HCT116 (cell line): ENCODE measurements around the gene MNAT1. TPM values are rescaled to one million over a fixed set of nuclear protein-coding genes. Genes with fewer than 3 reads are reported as not detected.

Source experiments
- ATAC-seq: fragments of 200-7000 bp; cut with Tn5 transposase; 2 replicates; pipeline ENCODE4 v1.9.1; 2020; ENCODE audit warnings: mild to moderate bottlenecking, moderate library complexity
- BruUV-seq: library from RNA; stranded (reverse); fragments of 400-500 nt; replicated peaks from 2 replicates; lab custom pipeline; 2021; lab: Mats Ljungman, UMichigan
- CTCF ChIA-PET: fragments of 300-600 bp; sonication (Branson Sonifier 250); formaldehyde crosslinking; loops from one replicate; lab custom pipeline; 2021; ENCODE audit warnings: antibody characterized with exemption; lab: Charles Lee
- POLR2A ChIA-PET: fragments of 300-600, 350-600 bp; sonication (Branson Sonifier 250); formaldehyde crosslinking; loops from one replicate; lab custom pipeline; 2021; ENCODE audit warnings: antibody characterized with exemption; lab: Charles Lee
- RAD21 ChIA-PET, 2 experiments: fragments of 300-600 bp; sonication (Branson Sonifier 250); formaldehyde crosslinking; loops; one replicate each; lab custom pipeline; 2023; ENCODE audit warnings: low total read pairs in 2 of 2; ENCODE audit not compliant: uncharacterized antibody in 2 of 2, unreplicated experiment in 2 of 2, low non-redundant PET in 1 of 2; lab: Charles Lee
- DNase-seq: peaks from one replicate; pipeline ENCODE4 v3.0.0-alpha.2; 2010; ENCODE audit warnings: low read depth, low spot score
- H2AFZ ChIP-seq: fragments of 200-600 bp; shearing (Covaris generic), sonication (generic); 2 replicates; pipeline ENCODE4 v1.6.1; 2017; ENCODE audit warnings: low read depth, mixed run types, mixed read lengths, antibody characterized with exemption, low read length; ENCODE audit not compliant: poor library complexity, severe bottlenecking
- H3K27ac ChIP-seq: 2 replicates; pipeline ENCODE4 v1.5.1; 2012; ENCODE audit warnings: low read depth, low read length
- H3K27me3 ChIP-seq: fragments of 200-600 bp; sonication (generic); 2 replicates; pipeline ENCODE4 v1.6.1; 2016; ENCODE audit warnings: mixed run types, low read length, mixed read lengths; ENCODE audit not compliant: insufficient read depth
- H3K36me3 ChIP-seq, 2 experiments: fragments of 200-500 bp in 1 of 2; fragments of 200-600 bp in 1 of 2; sonication (Bioruptor generic) in 1 of 2; sonication (generic) in 1 of 2; 2 replicates each; pipeline versions ENCODE4 v1.5.1 to v1.6.1; 2014 to 2016; ENCODE audit warnings: low read length in 2 of 2, inconsistent platforms in 1 of 2, mixed read lengths in 1 of 2, mixed run types in 1 of 2; ENCODE audit not compliant: insufficient read depth in 2 of 2, control insufficient read depth in 1 of 2
- H3K4me1 ChIP-seq, 2 experiments: fragments of 200-600 bp in 1 of 2; sonication (generic) in 1 of 2; 2 replicates each; pipeline versions ENCODE4 v1.5.1 to v1.6.1; 2012 to 2017; ENCODE audit warnings: low read length in 2 of 2, inconsistent platforms in 1 of 2, mild to moderate bottlenecking in 1 of 2, mixed read lengths in 1 of 2, mixed run types in 1 of 2, moderate library complexity in 1 of 2; ENCODE audit not compliant: insufficient read depth in 2 of 2, control insufficient read depth in 1 of 2
- H3K4me2 ChIP-seq: fragments of 200-600 bp; sonication (generic); 2 replicates; pipeline ENCODE4 v1.6.1; 2017; ENCODE audit warnings: mixed run types, low read length, mixed read lengths
- H3K4me3 ChIP-seq, 2 experiments: fragments of 200-600 bp in 1 of 2; sonication (generic) in 1 of 2; replicated peaks in 1 of 2; 2 replicates each; pipeline ENCODE4 v1.5.1; 2011 to 2016; ENCODE audit warnings: low read length in 2 of 2, control low read depth in 1 of 2, low read depth in 1 of 2, mild to moderate bottlenecking in 1 of 2, mixed read lengths in 1 of 2, mixed run types in 1 of 2
- H3K79me2 ChIP-seq: fragments of 200-600 bp; sonication (generic); 2 replicates; pipeline ENCODE4 v1.6.1; 2017; ENCODE audit warnings: mild to moderate bottlenecking, mixed run types, low read length, moderate library complexity, mixed read lengths; ENCODE audit not compliant: insufficient read depth
- H3K9ac ChIP-seq: fragments of 200-600 bp; sonication (generic); 2 replicates; pipeline ENCODE4 v1.6.1; 2016; ENCODE audit warnings: low read length, mixed read lengths
- H3K9me2 ChIP-seq: fragments of 200-600 bp; sonication (generic), shearing (Covaris generic); 2 replicates; pipeline ENCODE4 v1.6.1; 2017; ENCODE audit warnings: mixed run types, mild to moderate bottlenecking, moderate library complexity; ENCODE audit not compliant: insufficient read depth
- H3K9me3 ChIP-seq, 2 experiments: fragments of 200-500 bp in 1 of 2; fragments of 200-600 bp in 1 of 2; sonication (Bioruptor generic) in 1 of 2; sonication (generic) in 1 of 2; 2 replicates each; pipeline ENCODE4 v1.6.1; 2014 to 2017; ENCODE audit warnings: low read length in 2 of 2, mixed read lengths in 2 of 2, inconsistent platforms in 1 of 2, low read depth in 1 of 2, mild to moderate bottlenecking in 1 of 2, mixed run types in 1 of 2, moderate library complexity in 1 of 2; ENCODE audit not compliant: control insufficient read depth in 1 of 2, insufficient read depth in 1 of 2
- H4K20me1 ChIP-seq: fragments of 200-600 bp; sonication (generic), shearing (Covaris generic); 2 replicates; pipeline ENCODE4 v1.6.1; 2017; ENCODE audit warnings: mixed run types, mild to moderate bottlenecking, moderate library complexity; ENCODE audit not compliant: insufficient read depth
- ATF3 ChIP-seq: IDR thresholded peaks from 2 replicates; pipeline ENCODE4 v1.6.1; 2012
- CTCF ChIP-seq, 3 experiments: fragments of 200-600 bp in 1 of 3; sonication (generic) in 1 of 3; IDR thresholded peaks in 2 of 3; conservative IDR thresholded peaks in 1 of 3; 2 replicates each; pipeline ENCODE4 v1.5.1; 2012 to 2017; ENCODE audit warnings: low read depth in 2 of 3, low read length in 2 of 3, antibody characterized with exemption in 1 of 3, borderline replicate concordance in 1 of 3, control low read depth in 1 of 3, mild to moderate bottlenecking in 1 of 3, mixed read lengths in 1 of 3, mixed run types in 1 of 3, moderate library complexity in 1 of 3; ENCODE audit not compliant: insufficient read depth in 1 of 3
- ELF1 ChIP-seq: IDR thresholded peaks from 2 replicates; pipeline ENCODE4 v1.6.1; 2012; ENCODE audit warnings: low read depth, borderline replicate concordance
- EZH2 ChIP-seq: fragments of 200-600 bp; sonication (generic); IDR thresholded peaks from 2 replicates; pipeline ENCODE4 v1.6.1; 2017; ENCODE audit warnings: antibody characterized with exemption, mixed run types
- POLR2A ChIP-seq: IDR thresholded peaks from 2 replicates; pipeline ENCODE4 v1.7.0; 2011; ENCODE audit warnings: borderline replicate concordance; ENCODE audit not compliant: insufficient read depth, insufficient read length; ENCODE audit errors: extremely low read depth
- REST ChIP-seq: IDR thresholded peaks from 2 replicates; pipeline ENCODE4 v1.6.1; 2012; ENCODE audit warnings: low read depth
- SIN3A ChIP-seq: IDR thresholded peaks from 2 replicates; pipeline ENCODE4 v1.6.1; 2012; ENCODE audit warnings: low read depth
- SP1 ChIP-seq: IDR thresholded peaks from 2 replicates; pipeline ENCODE4 v1.6.1; 2012; ENCODE audit warnings: low read depth
- ZFX ChIP-seq: fragments of 450-650 bp; IDR thresholded peaks from 2 replicates; pipeline ENCODE4 v1.6.1; 2017
- intact Hi-C: fragments of 100-400 bp; cut with micrococcal nuclease; formaldehyde crosslinking; loops from 2 replicates; pipeline ENCODE4 v1.10.0; 2022
- total RNA-seq: library from RNA; stranded (reverse); gene quantifications from one replicate; pipeline ENCODE4 v1.2.1, GENCODE V29; 2021; ENCODE audit not compliant: unreplicated experiment

MNAT1 gene
- total RNA-seq, 1 experiment from 2014 or later = 49.3 TPM

GRCh38 chr14:60931218-60931617 lies 196.7 kb downstream of the MNAT1 start:
- Histone ChIP-seq H3K9me2 (no peaks in the 10 kb centered on the region; the same call in 1 of the 2 replicates), H3K79me2 (no peaks in the 10 kb centered on the region), H3K27ac (no peak overlapping the region), H3K27me3 (no peaks in the 10 kb centered on the region), H3K36me3 (no peaks in the 10 kb centered on the region), H3K9me3 (no peaks in the 10 kb centered on the region), H2AFZ (no peak overlapping the region), H3K9ac (no peak overlapping the region), H3K4me1 (no peaks in the 10 kb centered on the region), H3K4me2 (no peak overlapping the region), H4K20me1 (no peaks in the 10 kb centered on the region), H3K4me3 (no peak overlapping the region)
- TF ChIP-seq SP1 (no peak), ZFX (no peak), ATF3 (no peak), CTCF (IDR thresholded peaks at IDR 0.05 in 2 of 3, conservative IDR thresholded peaks at IDR 0.05 in 1 of 3; ENCODE audit: borderline replicate concordance in 1 of 3, insufficient read depth in 1 of 3, low read depth in 2 of 3, low read length in 2 of 3) (no peak), REST (no peak), ELF1 (no peak), EZH2 (no peak), POLR2A (no peak), SIN3A (no peak)
- BruUV-seq = no TSS peak
- ChIA-PET CTCF (no interaction called here), POLR2A (no interaction called here), RAD21 (no interaction called here)
- no peak for ATAC-seq
- no peak for DNase-seq
- intact Hi-C loops = no loop called here
